Thyroid gland (tissue), 4 donors: ENCODE results near the gene EDEM3. TPM values are rescaled to one million over a fixed set of nuclear protein-coding genes. Genes with fewer than 3 reads are reported as not detected.

Experiments used
- DNase-seq, 2 donors: peaks; one replicate each; pipeline ENCODE4 v3.0.0-alpha.2; 2019
- H3K27ac ChIP-seq, 3 donors: fragments of 200-600 bp; sonication (generic); 1 replicate in 2 of 3; 2 replicates in 1 of 3; pipeline ENCODE4 v1.5.1; 2016 to 2019; ENCODE audit warnings: mild to moderate bottlenecking in 1 of 3, moderate library complexity in 1 of 3
- H3K27me3 ChIP-seq: fragments of 200-600 bp; sonication (generic); one replicate; pipeline ENCODE4 v1.5.1; 2019
- H3K36me3 ChIP-seq, 2 donors: fragments of 200-600 bp; sonication (generic); one replicate each; pipeline ENCODE4 v1.5.1; 2016 to 2019
- H3K4me1 ChIP-seq, 2 donors: fragments of 200-600 bp; sonication (generic); one replicate each; pipeline ENCODE4 v1.5.1; 2017 to 2019
- H3K4me3 ChIP-seq, 3 donors: fragments of 200-600 bp; sonication (generic); replicated peaks in 1 of 3; 1 replicate in 2 of 3; 2 replicates in 1 of 3; pipeline ENCODE4 v1.5.1; 2016; ENCODE audit warnings: mild to moderate bottlenecking in 1 of 3
- H3K9me3 ChIP-seq: fragments of 200-600 bp; sonication (generic); one replicate; pipeline ENCODE4 v1.5.1; 2017
- CTCF ChIP-seq, 6 experiments: fragments of 200-600 bp in 3 of 6; fragments of 450-650 bp in 3 of 6; sonication (generic) in 3 of 6; IDR thresholded peaks; one replicate each; pipeline ENCODE4 v1.5.1; 2016 to 2019; ENCODE audit warnings: antibody characterized with exemption in 6 of 6, mild to moderate bottlenecking in 2 of 6, inconsistent platforms in 1 of 6, moderate library complexity in 1 of 6
- POLR2A ChIP-seq, 2 donors: fragments of 450-650 bp; IDR thresholded peaks; one replicate each; pipeline ENCODE4 v1.6.1; 2017; ENCODE audit warnings: antibody characterized with exemption in 2 of 2, mild to moderate bottlenecking in 2 of 2, moderate library complexity in 1 of 2
- WGBS, 2 donors: methylation state at CpG; one replicate each; pipeline ENCODE4 v1.1.5; 2017; 5-methylcytosine and 5-hydroxymethylcytosine counted together
- intact Hi-C: fragments of 100-400 bp; cut with DNase I; formaldehyde crosslinking; loops from one replicate; pipeline ENCODE4 v1.15.1; 2023
- total RNA-seq, 4 donors: library from RNA; depleted of rRNA; stranded (reverse); fragments of >200 nt; gene quantifications; one replicate each; pipeline ENCODE4 v1.2.3, GENCODE V29; 2016

Gene EDEM3
- total RNA-seq, 4 donors from 2014 or later = 29.3 to 43.0 (median 35.9) TPM

- intact Hi-C loops = no loop called here
- no peaks in the 10 kb centered on the region for H3K9me3 ChIP-seq
- no peaks in the 10 kb centered on the region for H3K4me1 ChIP-seq
- 96 to 98% methylated on average over 1 of the region's 1 CpG for whole genome bisulfite sequencing, 2 donors
- no peak overlapping the region for H3K4me3 ChIP-seq
- H3K27ac ChIP-seq = no peak overlapping the region
- H3K36me3 ChIP-seq = peaks cover 3 to 20% of the 10 kb centered on the region in 2 donors
- TF ChIP-seq POLR2A (IDR thresholded peaks at IDR 0.05) = no peak
- TF ChIP-seq CTCF (IDR thresholded peaks at IDR 0.05) = no peak
- no peak for DNase-seq
- H3K27me3 ChIP-seq = no peaks in the 10 kb centered on the region
Measured at GRCh38 chr1:184698969-184699368, 55.7 kb downstream of the EDEM3 start.

- no peaks in the 10 kb centered on the region for H3K9me3 ChIP-seq
- peaks cover 11 to 25% of the 10 kb centered on the region in 2 donors for H3K36me3 ChIP-seq
- intact Hi-C loops = no loop called here
- no peak for TF ChIP-seq POLR2A (IDR thresholded peaks at IDR 0.05)
- TF ChIP-seq CTCF (IDR thresholded peaks at IDR 0.05) = no peak
- DNase-seq = no peak
- no peaks in the 10 kb centered on the region for H3K4me1 ChIP-seq
- no peaks in the 10 kb centered on the region for H3K27me3 ChIP-seq
- H3K27ac ChIP-seq = no peak overlapping the region
- 65 to 79% methylated on average over 3 of the region's 3 CpGs for WGBS, 2 donors
- H3K4me3 ChIP-seq = no peak overlapping the region
Measured at GRCh38 chr1:184698016-184698415, 56.6 kb downstream of the EDEM3 start.

GRCh38 chr1:184696403-184696802 is 58.3 kb downstream of the EDEM3 start:
- H3K9me3 ChIP-seq = no peaks in the 10 kb centered on the region
- H3K36me3 ChIP-seq = peaks cover 11 to 14% of the 10 kb centered on the region in 2 donors
- no peak for TF ChIP-seq CTCF (IDR thresholded peaks at IDR 0.05)
- TF ChIP-seq POLR2A (IDR thresholded peaks at IDR 0.05) = no peak
- H3K27me3 ChIP-seq = no peaks in the 10 kb centered on the region
- no peak for DNase-seq
- H3K4me3 ChIP-seq = no peak overlapping the region
- H3K4me1 ChIP-seq = no peaks in the 10 kb centered on the region
- intact Hi-C loops = no loop called here
- WGBS, 2 donors = 41 to 58% methylated on average over 3 of the region's 3 CpGs
- H3K27ac ChIP-seq = no peak overlapping the region

- Histone ChIP-seq H3K36me3 (peaks cover 11 to 12% of the 10 kb centered on the region in 2 donors), H3K27ac (no peak overlapping the region), H3K27me3 (no peaks in the 10 kb centered on the region), H3K9me3 (no peaks in the 10 kb centered on the region), H3K4me3 (no peak overlapping the region), H3K4me1 (no peaks in the 10 kb centered on the region)
- intact Hi-C loops = no loop called here
- 84 to 89% methylated on average over 5 of the region's 5 CpGs for WGBS, 2 donors
- no peak for TF ChIP-seq POLR2A (IDR thresholded peaks at IDR 0.05)
- no peak for TF ChIP-seq CTCF (IDR thresholded peaks at IDR 0.05)
- no peak for DNase-seq
Measured at GRCh38 chr1:184695023-184695422, 59.6 kb downstream of the EDEM3 start.

GRCh38 chr1:184693011-184693410 is 61.6 kb downstream of the EDEM3 start:
- no peaks in the 10 kb centered on the region for H3K4me1 ChIP-seq
- no peak overlapping the region for H3K27ac ChIP-seq
- H3K36me3 ChIP-seq = peaks cover 11 to 12% of the 10 kb centered on the region in 2 donors
- TF ChIP-seq CTCF (IDR thresholded peaks at IDR 0.05) (no peak), POLR2A (IDR thresholded peaks at IDR 0.05) (no peak)
- 95 to 96% methylated on average over 2 of the region's 2 CpGs for WGBS, 2 donors
- H3K9me3 ChIP-seq = no peaks in the 10 kb centered on the region
- intact Hi-C loops = no loop called here
- H3K4me3 ChIP-seq = no peak overlapping the region
- no peak for DNase-seq
- H3K27me3 ChIP-seq = no peaks in the 10 kb centered on the region
